Motor neuron (in vitro differentiated cells): ENCODE measurements around the gene MSX1. TPM values are rescaled to one million over a fixed set of nuclear protein-coding genes. Genes with fewer than 3 reads are reported as not detected.

Experiments
- ATAC-seq, 8 experiments: fragments of 200-7000 bp; cut with Tn5 transposase; replicated peaks in 6 of 8; 2 replicates each; pipeline ENCODE4 v1.8.0; 2021; ENCODE audit warnings: mild to moderate bottlenecking in 8 of 8, moderate library complexity in 8 of 8
- H3K27ac ChIP-seq, 2 donors: fragments of 250-450 bp; sonication (Bioruptor Pico); 2 replicates each; pipeline ENCODE4 v1.9.0; 2021; ENCODE audit warnings: antibody characterized with exemption in 2 of 2, mild to moderate bottlenecking in 2 of 2, moderate library complexity in 1 of 2
- H3K4me1 ChIP-seq, 2 donors: fragments of 250-450 bp; sonication (Bioruptor Pico); replicated peaks in 1 of 2; 2 replicates each; pipeline ENCODE4 v1.6.1; 2021; ENCODE audit warnings: antibody characterized with exemption in 2 of 2, mild to moderate bottlenecking in 2 of 2, moderate library complexity in 1 of 2
- H3K4me3 ChIP-seq, 5 donors: fragments of 250-450 bp; sonication (Bioruptor Pico); 2 replicates each; pipeline ENCODE4 v1.9.0; 2021; ENCODE audit warnings: antibody characterized with exemption in 5 of 5, mild to moderate bottlenecking in 5 of 5, moderate library complexity in 4 of 5
- WGBS, 10 experiments: fragments of 450-650 bp; shearing (Covaris generic); methylation state at CpG; one replicate each; pipeline ENCODE4 v1.0.0; 2022; 5-methylcytosine and 5-hydroxymethylcytosine counted together
- in situ Hi-C, 9 experiments: fragments of 400-800 bp; cut with MboI; loops; one replicate each; pipeline ENCODE4 v1.15.0; 2021; ENCODE audit warnings: low sequenced_read_pairs in 9 of 9, low pct_unique_long_range_greater_than_20kb in 2 of 9; ENCODE audit not compliant: unreplicated experiment in 9 of 9
- total RNA-seq, 8 experiments: library from RNA; unstranded; fragments of 300-600 nt; gene quantifications; 2 replicates each; pipeline versions ENCODE4 v1.2.3 to v1.2.4, GENCODE V29; 2022

MSX1 gene
- total RNA-seq, 8 experiments from 2014 or later: 1.1 to 52.3 (median 5.0) TPM

DNA sequence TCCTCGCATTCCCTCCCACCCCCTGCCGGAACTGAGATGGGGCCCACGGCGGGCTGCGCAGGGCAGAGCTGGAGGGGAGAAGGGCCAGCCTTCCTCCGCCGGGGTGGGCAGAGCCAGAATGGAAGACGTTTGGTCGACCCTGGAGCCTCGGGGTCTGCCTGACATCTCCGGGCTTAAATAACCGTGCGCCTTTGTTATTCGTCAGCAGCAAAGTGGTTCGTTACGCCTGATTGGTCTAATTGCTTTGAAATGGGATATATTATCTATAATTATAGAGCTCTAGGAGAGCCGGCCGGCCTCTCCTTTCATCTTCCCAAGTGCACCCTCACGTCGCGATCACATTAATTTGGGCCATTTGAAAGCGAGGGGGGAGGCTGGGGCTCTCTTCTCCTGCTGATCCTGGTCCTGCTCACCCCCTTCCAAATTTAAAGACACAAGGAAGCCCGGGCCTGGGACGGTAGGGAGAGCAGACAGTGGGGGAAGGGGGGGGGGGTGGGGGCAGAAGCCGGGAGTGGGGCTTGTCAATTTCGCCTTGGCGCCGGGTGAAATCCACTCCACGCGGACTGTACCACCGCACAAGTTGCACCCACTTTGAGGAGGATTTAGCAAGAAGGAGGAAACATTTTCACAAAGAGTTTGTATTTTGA is 4.7 kb upstream of the MSX1 start:
- Histone ChIP-seq H3K4me1 (peaks cover 16 to 19% of the 10 kb centered on the region in 2 donors), H3K27ac (no peak overlapping the region), H3K4me3 (no peak overlapping the region)
- ATAC-seq: no peak
- 0 to 84% (median 9%) methylated on average over 3 to 18 of the region's 31 CpGs; no CpG with 5 or more reads in 5 of the 10 experiments for WGBS, 10 experiments
- in situ Hi-C loops: loop anchor here in 1 of 9 experiments (25.0 kb wide), 2 partner anchors 167 to 367 kb away; no protein-coding TSS in a partner anchor

DNA sequence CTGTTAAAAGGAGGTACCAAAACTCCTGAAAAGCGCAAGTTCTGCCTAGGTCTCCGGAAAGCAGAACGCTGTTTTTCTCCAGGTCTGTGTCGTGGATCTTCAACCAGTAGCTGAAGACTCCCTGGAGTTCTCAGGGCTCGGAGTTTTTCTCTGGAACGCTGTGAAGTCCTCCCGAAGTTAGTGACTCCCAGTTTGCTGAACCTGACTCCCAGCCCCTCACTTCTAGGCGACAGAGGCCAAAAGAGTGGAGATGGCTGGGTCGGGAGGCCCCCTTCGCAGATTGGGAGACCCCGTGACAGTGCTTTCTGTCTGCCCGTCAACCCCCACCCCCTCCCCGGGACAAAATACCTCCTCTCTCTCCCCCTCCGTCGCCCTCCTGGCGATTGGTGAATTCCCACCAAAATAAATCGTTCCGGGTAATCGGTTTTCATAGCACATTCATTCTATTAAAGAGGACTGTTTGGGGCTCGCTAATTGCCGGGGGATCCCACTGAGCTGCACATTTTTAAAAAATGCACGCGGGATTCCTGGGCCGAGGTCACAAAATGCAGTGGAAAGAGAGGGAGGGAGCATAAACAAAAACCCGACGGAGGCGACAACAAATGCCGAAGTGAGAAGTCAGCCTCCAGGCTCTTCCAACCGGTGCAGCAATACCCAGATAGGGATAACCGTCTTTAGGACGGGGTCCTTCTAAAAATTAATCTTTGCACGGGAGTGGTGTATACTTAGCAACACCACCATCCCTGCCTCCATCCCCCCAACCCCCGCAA is 4.0 kb upstream of the MSX1 start:
- Histone ChIP-seq H3K27ac (no peak overlapping the region), H3K4me1 (peaks cover 16 to 21% of the 10 kb centered on the region in 2 donors), H3K4me3 (no peak overlapping the region)
- WGBS, 10 experiments: 3 to 87% (median 22%) methylated on average over 3 to 20 of the region's 33 CpGs; no CpG with 5 or more reads in 1 of the 10 experiments
- no peak for ATAC-seq
- in situ Hi-C loops: loop anchor here in 1 of 9 experiments (25.0 kb wide), 2 partner anchors 168 to 368 kb away; no protein-coding TSS in a partner anchor

DNA sequence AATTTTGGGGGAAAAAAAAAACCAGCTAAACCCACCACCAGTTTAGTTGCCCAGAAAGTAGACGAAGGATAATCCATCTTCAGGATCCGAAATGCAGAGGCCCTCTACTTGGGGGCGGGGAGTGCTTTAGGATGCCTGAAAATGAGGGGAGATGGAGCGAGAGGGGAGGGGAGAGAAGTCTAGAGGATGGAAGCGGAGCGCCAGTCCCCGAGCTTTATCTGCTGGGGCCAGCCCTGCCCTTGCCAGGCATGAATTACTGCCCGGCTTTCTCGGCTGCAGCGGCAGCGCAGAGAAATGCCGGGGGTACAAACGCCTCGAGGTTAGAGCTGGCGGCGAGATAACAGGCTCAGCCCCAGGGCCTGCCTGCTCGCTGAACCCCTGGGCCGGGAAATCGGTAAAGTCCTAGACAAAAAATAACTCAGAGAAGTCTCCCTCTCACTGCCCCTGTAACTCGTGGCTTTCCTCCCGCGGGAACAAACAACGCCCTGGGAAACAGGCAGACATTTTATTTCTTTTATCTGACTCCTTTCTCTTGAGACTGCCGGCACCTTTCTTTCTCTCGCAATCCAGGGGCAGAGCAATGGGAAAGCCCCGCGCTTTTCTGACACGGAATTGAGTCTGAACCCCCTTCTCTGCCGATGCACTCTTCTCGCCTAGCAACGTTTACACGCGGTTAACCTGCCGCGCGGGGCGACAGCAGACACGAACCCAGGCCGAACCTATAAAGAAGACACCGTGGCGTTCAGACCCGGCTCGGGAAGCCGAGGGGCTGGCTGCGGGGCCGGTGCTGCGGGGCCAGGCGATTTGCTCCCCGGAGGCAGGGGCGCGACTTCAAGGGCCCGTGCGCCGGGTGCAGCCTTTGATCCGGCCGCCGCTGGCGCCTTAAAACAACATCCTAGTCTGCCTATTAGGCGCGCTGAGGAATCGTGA is 3.1 kb upstream of the MSX1 start:
- peak in 2 of 8 experiments; percentile 4 to 6 for ATAC-seq
- in situ Hi-C loops: loop anchor here in 1 of 9 experiments (25.0 kb wide), 2 partner anchors 169 to 369 kb away; no protein-coding TSS in a partner anchor
- H3K4me3 ChIP-seq: peak overlapping the region; percentile 3 to 36 (median 14)
- H3K4me1 ChIP-seq: peaks cover 21 to 29% of the 10 kb centered on the region in 2 donors
- no peak overlapping the region for H3K27ac ChIP-seq
- WGBS, 10 experiments: 0 to 57% (median 4%) methylated on average over 1 to 30 of the region's 61 CpGs; no CpG with 5 or more reads in 1 of the 10 experiments

DNA sequence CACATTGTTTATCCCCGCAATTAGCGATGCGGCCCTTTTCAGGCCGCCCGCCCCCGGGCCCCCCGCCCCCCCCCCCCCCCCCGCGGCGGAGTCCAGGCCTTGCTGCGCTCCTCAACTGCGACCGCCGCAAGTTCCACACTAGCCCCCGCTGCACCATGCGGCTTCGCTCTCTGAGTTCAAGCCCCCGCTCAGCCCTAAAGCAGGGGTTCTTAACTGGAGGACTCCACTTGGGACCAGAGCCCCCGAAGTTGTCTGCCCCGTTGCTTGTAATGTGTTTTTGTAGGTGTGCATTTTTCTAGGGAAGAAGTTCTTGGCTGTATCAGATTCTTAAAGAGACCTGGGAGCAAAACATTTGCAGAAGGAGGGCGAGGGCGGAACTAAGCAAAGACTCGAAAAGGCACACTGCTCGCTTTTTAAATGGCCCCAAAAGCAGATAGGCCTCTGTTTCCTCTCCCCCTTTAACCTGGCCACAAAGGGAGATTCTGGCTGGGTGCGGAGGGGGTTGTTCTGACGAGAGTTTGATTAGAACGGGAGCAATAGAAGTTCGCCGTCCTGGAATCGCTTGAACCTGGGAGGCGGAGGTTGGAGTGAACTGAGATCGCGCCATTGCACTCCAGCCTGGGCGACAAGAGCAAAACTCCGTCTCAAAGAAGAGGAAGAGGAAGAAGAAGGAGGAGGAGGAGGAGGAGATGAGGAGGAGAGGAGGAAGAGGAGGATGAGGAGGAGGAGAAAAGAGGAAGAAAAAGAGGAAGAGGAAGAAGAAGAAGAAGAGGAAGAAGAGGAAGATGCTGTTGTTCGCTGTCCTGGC is 2.3 kb upstream of the MSX1 start:
- H3K27ac ChIP-seq: no peak overlapping the region
- WGBS, 10 experiments: 0 to 94% (median 51%) methylated on average over 1 to 12 of the region's 36 CpGs; no CpG with 5 or more reads in 4 of the 10 experiments
- no peak for ATAC-seq
- in situ Hi-C loops: loop anchor here in 1 of 9 experiments (25.0 kb wide), 2 partner anchors 170 to 370 kb away; no protein-coding TSS in a partner anchor
- peak overlapping the region in 3 of 5 donors; percentile 14 to 36 (median 26) for H3K4me3 ChIP-seq
- peaks cover 22 to 31% of the 10 kb centered on the region in 2 donors for H3K4me1 ChIP-seq

DNA sequence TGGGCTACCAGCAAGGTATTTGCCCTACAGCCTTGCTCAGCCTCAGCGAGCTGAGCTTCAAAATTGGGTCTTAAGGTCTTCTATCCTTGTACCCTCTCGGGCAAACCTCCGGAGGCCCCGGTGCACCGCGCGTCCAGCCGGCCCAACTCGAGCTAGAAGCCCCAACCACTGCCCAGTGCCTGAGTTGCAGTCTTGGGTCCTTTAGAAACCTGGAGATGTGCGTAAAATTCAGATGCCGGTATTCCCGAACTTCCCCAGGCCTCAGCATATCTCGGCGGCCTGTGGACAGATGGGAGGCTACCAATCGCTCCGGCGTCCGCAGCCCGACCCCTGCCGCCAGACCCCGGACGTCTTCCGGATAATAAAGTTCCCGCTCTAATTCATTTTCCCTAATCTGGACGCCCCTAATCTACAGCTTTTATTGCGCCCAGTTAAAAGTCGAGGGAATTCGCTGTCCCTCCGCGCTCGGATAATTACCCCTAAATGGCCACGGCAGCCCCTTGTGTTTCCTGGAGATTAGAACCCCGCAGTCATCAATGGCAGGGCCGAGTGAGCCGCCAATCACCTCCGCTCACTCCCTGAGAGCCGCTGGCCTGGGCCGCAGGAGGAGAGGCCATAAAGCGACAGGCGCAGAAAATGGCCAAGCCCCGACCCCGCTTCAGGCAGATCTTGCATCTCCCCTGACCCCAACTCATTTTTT is 1.5 kb upstream of the MSX1 start:
- Histone ChIP-seq H3K27ac (no peak overlapping the region), H3K4me3 (no peak overlapping the region), H3K4me1 (peaks cover 22 to 23% of the 10 kb centered on the region in 2 donors)
- in situ Hi-C loops: loop anchor here in 1 of 9 experiments (25.0 kb wide), 2 partner anchors 171 to 371 kb away; no protein-coding TSS in a partner anchor
- ATAC-seq: no peak
- 21 to 100% (median 76%) methylated on average over 2 to 20 of the region's 42 CpGs; no CpG with 5 or more reads in 3 of the 10 experiments for WGBS, 10 experiments

DNA sequence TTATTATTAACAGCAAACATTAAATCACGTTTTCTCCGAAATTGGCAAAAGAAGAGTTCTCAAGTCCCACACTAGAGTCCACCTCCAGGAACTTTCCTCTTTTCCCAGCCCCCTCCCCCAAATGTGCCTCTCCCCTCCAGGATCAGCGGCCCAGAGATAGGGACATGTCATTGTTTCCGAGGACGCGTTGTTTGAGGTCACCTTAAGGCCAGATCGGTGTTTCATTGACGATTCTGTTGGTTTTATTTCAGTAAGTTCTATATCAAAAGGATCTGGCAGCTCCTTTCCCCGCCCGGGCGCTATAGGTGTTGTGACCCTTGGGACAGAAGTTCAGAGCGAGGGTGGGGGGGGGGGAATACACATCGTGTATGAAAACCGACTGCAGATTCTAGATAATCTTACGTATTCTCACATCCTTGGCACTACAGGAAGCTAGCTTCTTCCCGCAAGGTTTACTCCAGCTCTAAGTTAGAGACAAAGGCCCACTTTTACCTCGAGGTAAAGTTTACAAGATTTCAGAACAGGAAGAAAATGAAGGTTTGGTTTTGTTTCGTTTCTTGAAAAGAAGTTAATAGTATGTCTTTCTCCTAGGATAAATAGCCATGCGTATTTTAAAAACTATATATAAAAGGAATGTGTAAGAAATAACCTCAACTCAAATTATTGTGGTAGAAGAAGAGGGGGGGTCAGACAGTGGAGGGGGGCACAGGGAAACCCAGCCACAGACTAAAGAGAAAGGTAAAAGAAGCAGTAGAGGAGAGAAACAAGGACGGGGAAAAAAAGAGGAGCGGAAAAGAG is 739 bp upstream of the MSX1 start:
- H3K27ac ChIP-seq: no peak overlapping the region
- peaks cover 17 to 20% of the 10 kb centered on the region in 2 donors for H3K4me1 ChIP-seq
- no peak for ATAC-seq
- 5 to 70% (median 43%) methylated on average over 2 to 17 of the region's 21 CpGs for WGBS, 10 experiments
- in situ Hi-C loops: loop anchor here in 1 of 9 experiments (25.0 kb wide), 2 partner anchors 171 to 371 kb away; no protein-coding TSS in a partner anchor
- peak overlapping the region; percentile 29 to 58 (median 42) for H3K4me3 ChIP-seq

DNA sequence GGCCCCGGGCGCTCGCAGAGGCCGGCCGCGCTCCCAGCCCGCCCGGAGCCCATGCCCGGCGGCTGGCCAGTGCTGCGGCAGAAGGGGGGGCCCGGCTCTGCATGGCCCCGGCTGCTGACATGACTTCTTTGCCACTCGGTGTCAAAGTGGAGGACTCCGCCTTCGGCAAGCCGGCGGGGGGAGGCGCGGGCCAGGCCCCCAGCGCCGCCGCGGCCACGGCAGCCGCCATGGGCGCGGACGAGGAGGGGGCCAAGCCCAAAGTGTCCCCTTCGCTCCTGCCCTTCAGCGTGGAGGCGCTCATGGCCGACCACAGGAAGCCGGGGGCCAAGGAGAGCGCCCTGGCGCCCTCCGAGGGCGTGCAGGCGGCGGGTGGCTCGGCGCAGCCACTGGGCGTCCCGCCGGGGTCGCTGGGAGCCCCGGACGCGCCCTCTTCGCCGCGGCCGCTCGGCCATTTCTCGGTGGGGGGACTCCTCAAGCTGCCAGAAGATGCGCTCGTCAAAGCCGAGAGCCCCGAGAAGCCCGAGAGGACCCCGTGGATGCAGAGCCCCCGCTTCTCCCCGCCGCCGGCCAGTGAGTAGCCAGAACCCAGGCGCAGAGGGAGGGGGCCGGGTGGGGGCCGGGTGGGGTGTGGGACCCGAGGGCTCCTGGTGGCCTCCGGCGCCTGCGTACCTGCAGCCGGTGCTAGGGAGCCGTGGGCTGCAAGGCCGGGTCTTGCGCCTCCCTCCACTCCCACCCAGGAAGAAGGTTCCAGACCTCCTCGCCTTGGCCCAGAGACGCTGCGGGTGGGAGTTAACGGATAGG is 534 bp downstream of the MSX1 start:
- peak; percentile 29 to 52 (median 46) for ATAC-seq
- Histone ChIP-seq H3K4me1 (peaks cover 16 to 17% of the 10 kb centered on the region in 2 donors), H3K27ac (no peak overlapping the region), H3K4me3 (peak overlapping the region; percentile 29 to 58 (median 42))
- in situ Hi-C loops: loop anchor here in 1 of 9 experiments (25.0 kb wide), 2 partner anchors 173 to 373 kb away; no protein-coding TSS in a partner anchor
- WGBS, 10 experiments: 0 to 7% (median 0%) methylated on average over 2 to 3 of the region's 80 CpGs; no CpG with 5 or more reads in 6 of the 10 experiments

DNA sequence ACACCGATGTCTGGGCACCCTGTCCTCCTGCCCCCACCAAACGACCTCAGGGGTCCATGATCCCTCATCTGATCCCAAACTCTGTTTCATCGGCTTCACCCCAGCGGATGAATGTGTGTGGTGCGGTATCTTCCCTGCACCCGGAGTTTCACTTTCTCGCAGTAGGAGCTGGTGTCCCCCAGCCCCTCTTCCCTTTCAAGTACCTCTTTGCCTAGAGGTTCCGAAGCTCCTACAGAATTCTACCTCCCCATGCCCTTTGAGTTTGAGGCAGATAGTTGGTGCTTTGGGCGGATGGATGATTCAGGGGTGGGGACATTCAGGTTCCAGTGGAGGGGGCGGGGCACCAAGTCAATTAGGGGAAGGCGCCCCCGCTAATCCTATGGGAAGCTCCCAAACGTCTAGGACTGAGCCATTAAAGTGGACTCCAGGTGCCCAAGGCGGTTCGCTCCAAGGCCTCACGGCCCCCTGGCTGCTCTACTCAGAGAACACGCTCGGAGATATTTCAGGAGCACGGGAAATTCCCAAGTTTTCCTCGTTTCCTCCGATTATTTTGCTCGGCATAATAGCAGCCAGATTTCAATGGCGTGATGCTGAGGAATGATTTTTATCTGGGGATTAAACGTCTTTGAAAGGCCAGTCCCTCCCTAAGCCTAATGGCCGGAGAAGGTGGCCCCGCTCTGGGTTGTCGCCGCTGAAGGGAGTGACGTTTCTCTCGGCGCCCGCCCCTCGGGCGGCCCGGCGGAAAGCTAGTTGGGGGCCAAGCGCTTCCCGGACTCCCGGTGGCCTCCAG is 1.3 kb downstream of the MSX1 start:
- ATAC-seq: peak in 3 of 8 experiments; percentile 10 to 13 (median 11)
- Histone ChIP-seq H3K4me3 (peak overlapping the region; percentile 29 to 58 (median 42)), H3K4me1 (peaks cover 18 to 21% of the 10 kb centered on the region in 2 donors), H3K27ac (no peak overlapping the region)
- 0 to 5% (median 0%) methylated on average over 1 to 7 of the region's 39 CpGs; no CpG with 5 or more reads in 6 of the 10 experiments for WGBS, 10 experiments
- in situ Hi-C loops: loop anchor here in 1 of 9 experiments (25.0 kb wide), 2 partner anchors 173 to 373 kb away; no protein-coding TSS in a partner anchor

DNA sequence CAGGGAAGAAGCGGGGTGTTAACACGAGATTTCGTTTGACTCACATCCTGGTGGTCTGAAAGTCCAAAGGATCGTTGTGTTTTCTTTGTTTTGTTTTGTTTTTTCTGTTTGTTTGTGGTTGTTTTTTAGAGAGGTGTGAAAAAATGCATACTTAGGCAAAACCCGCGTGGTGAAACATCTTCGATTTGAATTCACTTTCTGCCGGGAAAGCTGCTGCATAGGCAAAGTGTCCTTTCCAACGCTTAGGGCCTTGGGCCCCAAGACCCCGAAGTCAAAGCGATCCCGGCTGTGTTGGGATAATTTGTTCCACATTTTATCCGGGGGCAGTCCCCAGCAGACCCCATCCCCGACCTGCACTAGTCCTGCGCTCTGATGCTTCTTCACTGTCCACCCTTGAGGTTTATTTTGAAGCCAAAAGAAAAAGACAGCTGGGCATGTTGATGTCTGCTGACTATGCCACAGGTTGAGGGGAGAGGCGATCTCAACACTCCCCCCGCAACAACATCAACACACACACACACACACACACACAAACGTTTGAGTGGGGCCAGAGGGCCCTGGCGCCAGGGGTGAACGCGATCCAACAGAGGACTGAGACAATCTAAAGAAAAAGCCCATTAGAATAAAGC is 2.0 kb downstream of the MSX1 start:
- in situ Hi-C loops: loop anchor here in 1 of 9 experiments (25.0 kb wide), 2 partner anchors 174 to 374 kb away; no protein-coding TSS in a partner anchor
- Histone ChIP-seq H3K4me1 (peaks cover 11 to 28% of the 10 kb centered on the region in 2 donors), H3K4me3 (peak overlapping the region in 3 of 5 donors; percentile 42 to 58 (median 51))

More for the DNA sequence above, 2.0 kb downstream of the MSX1 start:
- no peak overlapping the region for H3K27ac ChIP-seq
- ATAC-seq: no peak
- 0 to 71% (median 17%) methylated on average over 1 to 15 of the region's 21 CpGs; no CpG with 5 or more reads in 2 of the 10 experiments for WGBS, 10 experiments
